GM06990 (cell line): ENCODE results near the gene MMP10.
"Not testable (repeated sequence)": the region's sequence is repeated elsewhere in the genome, so short reads cannot be mapped to it uniquely, and the experiment has no call there.

Source experiments
- DNase-seq: peaks from one replicate; pipeline ENCODE4 v3.0.0-alpha.2; 2011; ENCODE audit not compliant: insufficient read length; ENCODE audit errors: extremely low read depth
- H3K27me3 ChIP-seq: replicated peaks from 2 replicates; pipeline ENCODE4 v1.6.0; 2011; ENCODE audit warnings: low read length; ENCODE audit not compliant: control insufficient read depth, insufficient read depth
- H3K36me3 ChIP-seq: 2 replicates; pipeline ENCODE4 v1.5.1; 2011; ENCODE audit warnings: low read length; ENCODE audit not compliant: control insufficient read depth, insufficient read depth
- H3K4me3 ChIP-seq: replicated peaks from 2 replicates; pipeline ENCODE4 v1.5.1; 2011; ENCODE audit warnings: low read depth, mild to moderate bottlenecking, control low read depth, low read length
- TF ChIP-seq, protein P1 (sequence below): IDR thresholded peaks from 2 replicates; pipeline ENCODE4 v1.5.1; 2011; ENCODE audit warnings: low read length, control low read depth, mild to moderate bottlenecking, inconsistent platforms; ENCODE audit not compliant: insufficient read depth, poor library complexity, severe bottlenecking

The MMP10 gene

GRCh38 chr11:102757823-102758549 lies 22.4 kb downstream of the MMP10 start:
- TF ChIP-seq, protein P1, sequence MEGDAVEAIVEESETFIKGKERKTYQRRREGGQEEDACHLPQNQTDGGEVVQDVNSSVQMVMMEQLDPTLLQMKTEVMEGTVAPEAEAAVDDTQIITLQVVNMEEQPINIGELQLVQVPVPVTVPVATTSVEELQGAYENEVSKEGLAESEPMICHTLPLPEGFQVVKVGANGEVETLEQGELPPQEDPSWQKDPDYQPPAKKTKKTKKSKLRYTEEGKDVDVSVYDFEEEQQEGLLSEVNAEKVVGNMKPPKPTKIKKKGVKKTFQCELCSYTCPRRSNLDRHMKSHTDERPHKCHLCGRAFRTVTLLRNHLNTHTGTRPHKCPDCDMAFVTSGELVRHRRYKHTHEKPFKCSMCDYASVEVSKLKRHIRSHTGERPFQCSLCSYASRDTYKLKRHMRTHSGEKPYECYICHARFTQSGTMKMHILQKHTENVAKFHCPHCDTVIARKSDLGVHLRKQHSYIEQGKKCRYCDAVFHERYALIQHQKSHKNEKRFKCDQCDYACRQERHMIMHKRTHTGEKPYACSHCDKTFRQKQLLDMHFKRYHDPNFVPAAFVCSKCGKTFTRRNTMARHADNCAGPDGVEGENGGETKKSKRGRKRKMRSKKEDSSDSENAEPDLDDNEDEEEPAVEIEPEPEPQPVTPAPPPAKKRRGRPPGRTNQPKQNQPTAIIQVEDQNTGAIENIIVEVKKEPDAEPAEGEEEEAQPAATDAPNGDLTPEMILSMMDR: no peak
- no peak for DNase-seq
- no peaks in the 10 kb centered on the region; the same call in 1 of the 2 replicates for H3K27me3 ChIP-seq
- H3K4me3 ChIP-seq: no peak overlapping the region
- no peaks in the 10 kb centered on the region for H3K36me3 ChIP-seq

GRCh38 chr11:102753267-102753666 lies 27.2 kb downstream of the MMP10 start:
- Histone ChIP-seq H3K27me3 (no peaks in the 10 kb centered on the region; the same call in 1 of the 2 replicates), H3K4me3 (no peak overlapping the region), H3K36me3 (no peaks in the 10 kb centered on the region)
- no peak for DNase-seq
- TF ChIP-seq, protein P1: no peak

GRCh38 chr11:102751673-102752072 lies 28.8 kb downstream of the MMP10 start:
- Histone ChIP-seq H3K4me3 (no peak overlapping the region), H3K27me3 (no peaks in the 10 kb centered on the region; the same call in 1 of the 2 replicates), H3K36me3 (no peaks in the 10 kb centered on the region)
- TF ChIP-seq, protein P1: no peak
- no peak for DNase-seq

GRCh38 chr11:102749101-102749722 lies 31.2 kb downstream of the MMP10 start:
- no peak overlapping the region for H3K4me3 ChIP-seq
- TF ChIP-seq, protein P1: no peak
- H3K36me3 ChIP-seq: no peaks in the 10 kb centered on the region
- H3K27me3 ChIP-seq: no peaks in the 10 kb centered on the region; the same call in 1 of the 2 replicates
- no peak for DNase-seq

DNA sequence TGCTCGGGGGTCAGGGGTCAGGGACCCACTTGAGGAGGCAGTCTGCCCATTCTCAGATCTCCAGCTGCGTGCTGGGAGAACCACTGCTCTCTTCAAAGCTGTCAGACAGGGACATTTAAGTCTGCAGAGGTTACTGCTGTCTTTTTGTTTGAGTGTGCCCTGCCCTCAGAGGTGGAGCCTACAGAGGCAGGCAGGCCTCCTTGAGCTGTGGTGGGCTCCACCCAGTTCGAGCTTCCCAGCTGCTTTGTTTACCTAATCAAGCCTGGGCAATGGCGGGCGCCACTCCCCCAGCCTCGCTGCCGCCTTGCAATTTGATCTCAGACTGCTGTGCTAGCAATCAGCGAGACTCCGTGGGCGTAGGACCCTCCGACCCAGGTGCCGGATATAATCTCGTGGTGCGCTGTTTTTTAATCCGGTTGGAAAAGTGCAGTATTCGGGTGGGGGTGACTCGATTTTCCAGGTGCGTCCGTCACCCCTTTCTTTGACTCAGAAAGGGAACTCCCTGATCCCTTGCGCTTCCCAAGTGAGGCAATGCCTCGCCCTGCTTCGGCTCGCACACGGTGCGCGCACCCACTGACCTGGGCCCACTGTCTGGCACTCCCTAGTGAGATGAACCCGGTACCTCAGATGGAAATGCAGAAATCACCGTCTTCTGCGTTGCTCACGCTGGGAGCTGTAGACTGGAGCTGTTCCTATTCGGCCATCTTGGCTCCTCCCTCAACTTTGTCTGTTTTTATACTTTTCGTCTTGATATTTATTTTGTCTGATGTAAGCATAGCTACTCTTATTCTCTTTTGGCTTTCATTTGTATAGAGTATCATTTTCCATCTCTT lies 33.5 kb downstream of the MMP10 start:
- not testable (repeated sequence) for DNase-seq, H3K4me3 ChIP-seq

DNA sequence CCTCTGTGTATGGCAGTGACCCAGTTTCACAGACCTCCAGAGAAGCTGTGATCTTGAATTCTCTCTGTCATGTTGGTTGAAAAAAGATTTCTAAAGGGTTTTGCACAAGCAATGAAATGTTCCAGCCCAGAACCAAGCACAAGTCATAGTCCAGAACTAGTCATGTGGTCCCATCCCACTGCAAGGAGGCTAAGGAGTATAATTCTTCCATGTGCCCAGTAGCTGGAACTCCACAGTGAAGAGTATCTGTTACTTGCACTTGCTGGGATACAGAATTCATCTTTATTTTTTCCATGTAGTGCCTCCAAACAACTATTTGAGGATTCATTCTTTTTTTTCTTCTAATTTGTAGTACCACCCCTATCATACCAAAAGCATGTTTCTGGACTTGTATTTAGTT lies 45.8 kb downstream of the MMP10 start:
- no peak overlapping the region for H3K4me3 ChIP-seq
- DNase-seq: no peak
- no peaks in the 10 kb centered on the region for H3K27me3 ChIP-seq
- no peaks in the 10 kb centered on the region for H3K36me3 ChIP-seq
- TF ChIP-seq, protein P1: no peak

More for the DNA sequence above, 33.5 kb downstream of the MMP10 start:
- not testable (repeated sequence) for H3K36me3 ChIP-seq, H3K27me3 ChIP-seq
